Stimulated activated CD4-positive, alpha-beta T cell treated with anti-CD3 and anti-CD28 coated beads, Interleukin-15, amount 100 ng/mL, for 1 hour (primary cell): ENCODE results near the gene DHX36.

ENCODE experiments used
- DNase-seq, 2 donors: peaks; one replicate each; pipeline ENCODE4 v3.0.0-alpha.2; 2020; ENCODE audit warnings: low read depth in 1 of 2, low spot score in 1 of 2

Gene DHX36

GRCh38 chr3:154294016-154294415 is 30.3 kb downstream of the DHX36 start:
- no peak for DNase-seq

- no peak for DNase-seq
Measured at GRCh38 chr3:154290187-154290586, 34.1 kb downstream of the DHX36 start.

DNA sequence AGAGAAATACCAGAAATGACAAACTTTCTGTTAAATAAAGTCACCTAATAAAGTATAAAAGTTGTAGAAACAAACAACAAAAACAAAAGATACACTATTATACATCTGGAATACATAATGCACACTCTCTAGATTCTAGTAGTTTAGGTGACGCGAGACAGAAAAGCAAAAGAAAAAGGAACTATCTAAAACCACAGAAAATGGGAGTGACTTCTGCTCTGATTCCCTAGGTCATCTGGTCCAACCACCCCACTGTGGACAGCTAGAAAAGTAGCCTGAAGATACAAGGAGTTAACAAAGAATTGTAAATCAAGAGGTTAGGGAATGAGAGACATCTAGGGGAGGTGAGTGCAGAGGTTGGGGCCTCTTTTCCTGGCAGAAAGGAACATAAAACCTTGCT is 39.1 kb downstream of the DHX36 start:
- no peak for DNase-seq

GRCh38 chr3:154280161-154280560 is 44.1 kb downstream of the DHX36 start:
- no peak for DNase-seq

DNA sequence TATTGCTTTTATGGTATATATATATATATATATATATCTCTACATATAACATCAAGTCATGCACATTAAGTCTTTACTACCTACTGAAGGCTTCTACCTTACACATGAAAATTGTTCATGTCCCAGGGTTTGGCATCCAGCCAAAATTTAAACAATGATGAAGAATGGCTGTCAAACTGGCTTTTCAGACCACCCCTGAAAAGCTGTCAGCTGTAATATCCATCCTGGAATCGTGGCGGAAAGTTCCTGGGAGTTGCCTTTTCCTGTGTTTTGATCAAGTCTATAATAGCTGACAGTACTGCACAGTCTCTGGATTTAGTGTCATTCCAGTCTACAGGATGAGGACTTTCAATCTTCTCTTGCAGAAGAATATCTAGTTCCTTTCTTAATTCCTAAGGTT is 48.3 kb downstream of the DHX36 start:
- no peak for DNase-seq

GRCh38 chr3:154275292-154275691 is 49.0 kb downstream of the DHX36 start:
- DNase-seq = no peak

DNA sequence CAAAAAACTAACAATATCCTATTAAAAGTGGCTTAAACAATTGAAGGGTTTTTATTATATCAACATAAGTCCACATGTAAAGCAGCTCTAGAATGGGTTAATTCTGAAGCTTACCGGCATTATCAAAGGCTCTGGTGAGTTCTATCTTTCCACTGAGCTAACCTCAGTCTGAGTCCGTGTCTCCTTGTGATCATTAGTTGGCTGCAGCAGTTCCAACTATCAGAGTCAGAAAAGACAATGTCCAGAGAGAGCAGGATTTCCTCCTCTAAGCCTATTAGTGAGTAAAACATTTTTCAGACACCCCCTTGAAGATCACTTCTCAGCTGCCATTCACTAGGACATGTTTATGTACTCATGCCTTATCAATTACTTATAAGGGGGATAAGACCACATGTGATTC is 49.9 kb downstream of the DHX36 start:
- no peak for DNase-seq

DNA sequence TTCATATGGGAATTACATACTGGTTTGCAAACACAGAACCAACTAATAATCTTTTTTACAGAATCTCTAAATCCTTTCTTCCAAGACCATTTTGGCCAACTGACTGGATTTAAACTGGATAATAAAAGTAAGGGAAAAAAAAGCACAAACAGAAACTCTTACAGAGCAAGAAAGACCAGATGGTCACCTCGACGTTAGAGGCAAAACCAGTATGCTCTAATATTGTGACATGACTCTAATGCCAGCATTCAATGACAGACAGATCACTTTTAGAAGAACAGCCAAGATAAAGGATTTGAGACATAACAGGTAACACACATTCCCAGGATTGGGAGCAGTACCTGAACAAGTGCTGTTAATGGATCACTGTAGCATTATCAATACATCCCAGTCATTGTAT is 50.9 kb downstream of the DHX36 start:
- no peak for DNase-seq

DNA sequence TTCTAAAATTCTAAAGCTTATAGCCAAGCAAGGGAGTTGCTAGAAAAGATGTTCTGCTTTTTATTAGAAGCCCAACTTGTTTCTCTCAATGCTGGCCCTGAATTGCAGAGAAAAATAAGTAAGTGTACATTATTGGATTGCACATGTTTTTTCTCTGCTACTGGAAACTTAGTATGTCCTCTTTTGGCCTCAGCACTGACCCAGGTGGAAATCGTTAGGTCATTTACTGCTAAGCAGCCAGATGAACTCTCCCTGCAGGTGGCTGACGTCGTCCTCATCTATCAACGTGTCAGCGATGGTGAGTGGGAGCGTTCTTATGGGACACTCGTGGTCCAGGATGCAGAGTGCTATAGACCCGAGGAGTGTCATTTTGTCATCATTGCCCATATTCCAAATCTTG is 69.8 kb downstream of the DHX36 start:
- no peak for DNase-seq

GRCh38 chr3:154252759-154253638 is 71.3 kb downstream of the DHX36 start:
- DNase-seq = peak; percentile 13 to 56

- DNase-seq = no peak
Measured at GRCh38 chr3:154251610-154252009, 72.7 kb downstream of the DHX36 start.

DNA sequence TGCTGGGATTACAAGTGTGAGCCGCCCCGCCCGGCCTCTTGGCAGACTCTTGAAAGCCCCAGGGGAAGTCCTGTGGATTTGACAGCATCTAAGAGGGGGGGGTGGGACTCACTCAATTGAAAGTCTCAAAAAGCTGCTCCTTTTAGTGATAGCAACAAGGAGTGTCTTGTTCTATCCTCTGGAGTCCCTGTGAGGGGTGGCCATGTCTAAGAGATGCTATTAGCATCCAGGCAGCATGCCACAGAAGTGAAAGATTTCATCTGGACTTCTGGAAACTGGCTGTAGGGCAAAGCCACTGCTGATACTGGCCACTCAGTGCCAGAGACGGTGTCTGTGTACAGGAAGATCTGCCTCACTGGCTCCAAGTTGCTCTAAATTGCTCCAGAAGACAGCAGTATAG is 74.0 kb downstream of the DHX36 start:
- DNase-seq = no peak

- DNase-seq = no peak
Measured at GRCh38 chr3:154247806-154248415, 76.4 kb downstream of the DHX36 start.

GRCh38 chr3:154244644-154245043 is 79.6 kb downstream of the DHX36 start:
- DNase-seq = no peak

DNA sequence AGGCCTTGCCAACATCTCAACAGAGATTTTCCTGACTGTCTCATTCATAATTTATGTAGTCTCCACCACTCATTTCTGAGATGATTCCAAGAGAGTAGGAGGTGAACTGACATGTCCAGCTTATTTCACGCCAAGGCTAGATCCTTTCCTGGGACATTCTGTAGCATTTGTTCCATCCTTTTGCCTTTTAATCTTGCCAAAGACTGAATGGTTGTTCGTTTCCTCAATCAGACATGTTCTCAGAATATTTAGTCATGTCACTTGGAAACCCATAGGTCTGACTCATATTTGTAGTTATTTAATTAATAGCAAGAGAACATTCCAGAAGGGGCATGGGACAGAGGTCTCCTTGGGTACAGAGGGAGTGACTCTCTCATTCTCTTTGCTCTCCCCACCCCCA is 80.9 kb downstream of the DHX36 start:
- no peak for DNase-seq

DNA sequence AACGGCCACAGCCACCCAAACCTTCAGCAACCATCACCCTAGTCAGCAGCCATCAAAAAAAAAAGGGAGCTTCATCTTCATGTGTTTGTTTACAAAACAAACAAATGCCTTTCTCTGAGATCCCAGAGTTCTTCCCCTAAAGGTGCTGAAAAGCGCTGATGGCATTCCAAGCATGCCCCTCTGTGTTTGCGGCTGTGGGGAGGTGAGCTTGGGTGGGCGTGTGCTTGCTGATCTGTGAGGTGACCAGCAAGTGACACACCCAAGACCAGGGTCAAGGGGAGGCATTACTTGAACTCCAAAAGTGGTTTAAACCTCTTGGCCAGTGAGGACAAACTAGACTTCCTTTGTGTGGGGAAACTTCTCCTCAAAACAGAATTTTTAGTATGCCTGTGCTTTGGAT is 81.5 kb downstream of the DHX36 start:
- DNase-seq = no peak

DNA sequence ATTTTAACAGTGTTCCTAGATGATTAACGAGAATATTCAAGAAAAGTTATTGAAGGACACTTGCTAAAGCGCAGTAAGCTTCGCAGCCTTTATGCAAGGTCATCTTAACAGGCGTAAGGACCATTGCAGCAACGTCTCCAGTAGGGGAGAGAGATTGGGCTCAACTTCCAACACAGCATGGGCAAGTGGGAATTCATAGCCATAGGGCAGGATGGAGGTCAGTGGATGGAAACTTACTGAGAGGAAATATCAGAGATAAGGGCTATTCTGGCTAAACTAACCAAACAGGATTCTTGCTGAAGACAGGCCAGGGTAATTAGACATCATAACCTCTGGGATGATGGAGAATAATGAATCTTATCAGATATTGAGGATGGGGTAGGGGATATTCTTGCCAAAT is 82.8 kb downstream of the DHX36 start:
- DNase-seq = no peak

- no peak for DNase-seq
Measured at GRCh38 chr3:154240235-154240634, 84.1 kb downstream of the DHX36 start.

DNA sequence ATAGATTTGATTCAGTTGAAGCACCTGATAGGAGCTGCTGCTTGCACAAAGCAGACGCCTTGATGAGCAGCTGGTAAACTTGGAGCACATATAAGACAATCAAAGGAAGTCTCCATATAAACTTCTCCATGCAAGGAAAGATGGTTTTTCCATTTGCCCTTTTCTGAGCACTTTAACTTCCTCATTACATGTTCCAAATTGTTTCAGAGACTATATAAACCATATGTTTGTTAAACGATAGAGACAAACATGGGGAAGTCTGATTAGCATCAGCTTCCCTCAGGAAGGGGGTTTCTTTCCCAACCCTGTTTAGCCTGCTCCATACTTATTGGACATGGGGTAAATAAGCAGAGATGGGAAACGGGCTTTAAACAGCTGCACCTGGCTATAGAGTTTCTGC is 88.0 kb downstream of the DHX36 start:
- no peak for DNase-seq

- no peak for DNase-seq
Measured at GRCh38 chr3:154235330-154235729, 89.0 kb downstream of the DHX36 start.

GRCh38 chr3:154229217-154229590 is 95.1 kb downstream of the DHX36 start:
- DNase-seq = no peak

- DNase-seq = no peak
Measured at GRCh38 chr3:154228561-154229216, 95.6 kb downstream of the DHX36 start.
